NCI-H2196 (cell line): Measurements from ENCODE around the gene POM121.
"Not testable (repeated sequence)": the region's sequence is repeated elsewhere in the genome, so short reads cannot be mapped to it uniquely, and the experiment has no call there.

Experiments used
- DNase-seq: peaks from one replicate; lab custom pipeline; 2025; ENCODE audit not compliant: unreplicated experiment; lab: John Stamatoyannopoulos, UW

Gene POM121

DNA sequence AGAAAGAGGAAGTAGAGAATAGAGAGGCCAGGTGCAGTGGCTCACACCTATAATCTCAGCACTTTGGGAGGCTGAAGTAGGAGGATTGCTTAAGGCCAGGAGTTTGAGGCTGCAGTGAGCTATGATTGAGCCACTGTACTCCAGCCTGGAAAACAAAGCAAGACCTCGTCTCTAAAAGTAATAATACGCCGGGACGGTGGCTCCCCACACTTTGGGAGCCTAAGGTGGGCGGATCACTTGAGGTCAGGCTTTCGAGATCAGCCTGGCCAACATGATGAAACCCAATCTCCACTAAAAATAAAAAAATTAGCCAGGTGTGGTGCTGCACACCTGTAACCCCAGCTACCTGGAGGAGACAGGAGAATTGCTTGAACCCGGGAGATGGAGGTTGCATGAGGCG, 70.6 kb downstream of the POM121 start:
- not testable (repeated sequence) for DNase-seq

DNA sequence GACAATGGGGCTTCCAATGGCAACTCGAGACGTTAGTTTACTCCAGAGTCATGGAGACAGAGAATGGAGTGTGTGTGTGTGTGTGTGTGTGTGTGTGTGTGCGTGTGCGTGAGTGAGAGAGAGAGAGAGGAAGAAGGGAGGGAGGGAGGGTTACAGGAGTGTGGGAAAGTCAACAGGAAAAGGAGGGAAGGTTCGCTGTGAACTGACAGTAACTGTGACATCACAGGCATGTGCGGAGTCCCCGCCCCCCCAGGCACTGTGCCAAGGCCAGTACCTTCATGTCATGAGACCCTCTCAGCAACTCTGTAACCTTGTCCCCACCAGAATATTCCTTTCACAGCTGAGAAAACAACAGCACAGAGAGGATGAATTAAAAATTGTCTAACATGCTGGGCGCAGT, 72.6 kb downstream of the POM121 start:
- DNase-seq = not testable (repeated sequence)

DNA sequence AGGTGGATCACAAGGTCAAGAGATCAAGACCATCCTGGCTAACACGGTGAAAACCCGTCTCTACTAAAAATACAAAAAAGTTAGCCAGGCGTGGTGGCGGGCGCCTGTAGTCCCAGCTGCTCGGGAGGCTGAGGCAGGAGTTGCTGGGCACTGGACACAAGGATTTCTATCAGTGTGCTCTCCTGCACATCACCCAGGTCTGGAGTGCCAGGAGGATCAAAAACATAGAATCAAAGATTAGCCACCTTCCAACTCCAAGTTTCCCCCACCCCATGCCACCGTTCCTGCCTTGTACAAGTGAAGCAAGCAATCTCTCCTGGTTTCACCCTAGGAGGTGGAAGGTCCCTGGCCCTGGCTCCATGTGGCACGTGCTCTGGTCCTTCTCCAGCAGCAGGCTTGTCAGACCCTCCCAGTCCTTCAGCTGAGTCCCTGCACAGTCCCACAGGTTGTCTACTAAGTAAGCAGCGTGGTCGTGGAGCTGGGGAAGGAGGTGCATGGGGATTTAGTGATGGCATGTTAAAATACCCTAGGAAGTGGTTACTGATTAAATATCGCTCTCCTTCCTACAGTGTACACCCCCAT, 73.1 kb downstream of the POM121 start:
- DNase-seq = not testable (repeated sequence)
